ENCODE data around the gene NOD2. TPM values are rescaled to one million over a fixed set of nuclear protein-coding genes. Genes with fewer than 3 reads are reported as not detected.

The NOD2 gene
- total and polyA plus RNA-seq, 2 of the 13 experiments (the other 11 are each of a cell fraction or from before 2014, with no cell fraction given), result 0.27 to 0.81 TPM

- TF ChIP-seq, protein P1, sequence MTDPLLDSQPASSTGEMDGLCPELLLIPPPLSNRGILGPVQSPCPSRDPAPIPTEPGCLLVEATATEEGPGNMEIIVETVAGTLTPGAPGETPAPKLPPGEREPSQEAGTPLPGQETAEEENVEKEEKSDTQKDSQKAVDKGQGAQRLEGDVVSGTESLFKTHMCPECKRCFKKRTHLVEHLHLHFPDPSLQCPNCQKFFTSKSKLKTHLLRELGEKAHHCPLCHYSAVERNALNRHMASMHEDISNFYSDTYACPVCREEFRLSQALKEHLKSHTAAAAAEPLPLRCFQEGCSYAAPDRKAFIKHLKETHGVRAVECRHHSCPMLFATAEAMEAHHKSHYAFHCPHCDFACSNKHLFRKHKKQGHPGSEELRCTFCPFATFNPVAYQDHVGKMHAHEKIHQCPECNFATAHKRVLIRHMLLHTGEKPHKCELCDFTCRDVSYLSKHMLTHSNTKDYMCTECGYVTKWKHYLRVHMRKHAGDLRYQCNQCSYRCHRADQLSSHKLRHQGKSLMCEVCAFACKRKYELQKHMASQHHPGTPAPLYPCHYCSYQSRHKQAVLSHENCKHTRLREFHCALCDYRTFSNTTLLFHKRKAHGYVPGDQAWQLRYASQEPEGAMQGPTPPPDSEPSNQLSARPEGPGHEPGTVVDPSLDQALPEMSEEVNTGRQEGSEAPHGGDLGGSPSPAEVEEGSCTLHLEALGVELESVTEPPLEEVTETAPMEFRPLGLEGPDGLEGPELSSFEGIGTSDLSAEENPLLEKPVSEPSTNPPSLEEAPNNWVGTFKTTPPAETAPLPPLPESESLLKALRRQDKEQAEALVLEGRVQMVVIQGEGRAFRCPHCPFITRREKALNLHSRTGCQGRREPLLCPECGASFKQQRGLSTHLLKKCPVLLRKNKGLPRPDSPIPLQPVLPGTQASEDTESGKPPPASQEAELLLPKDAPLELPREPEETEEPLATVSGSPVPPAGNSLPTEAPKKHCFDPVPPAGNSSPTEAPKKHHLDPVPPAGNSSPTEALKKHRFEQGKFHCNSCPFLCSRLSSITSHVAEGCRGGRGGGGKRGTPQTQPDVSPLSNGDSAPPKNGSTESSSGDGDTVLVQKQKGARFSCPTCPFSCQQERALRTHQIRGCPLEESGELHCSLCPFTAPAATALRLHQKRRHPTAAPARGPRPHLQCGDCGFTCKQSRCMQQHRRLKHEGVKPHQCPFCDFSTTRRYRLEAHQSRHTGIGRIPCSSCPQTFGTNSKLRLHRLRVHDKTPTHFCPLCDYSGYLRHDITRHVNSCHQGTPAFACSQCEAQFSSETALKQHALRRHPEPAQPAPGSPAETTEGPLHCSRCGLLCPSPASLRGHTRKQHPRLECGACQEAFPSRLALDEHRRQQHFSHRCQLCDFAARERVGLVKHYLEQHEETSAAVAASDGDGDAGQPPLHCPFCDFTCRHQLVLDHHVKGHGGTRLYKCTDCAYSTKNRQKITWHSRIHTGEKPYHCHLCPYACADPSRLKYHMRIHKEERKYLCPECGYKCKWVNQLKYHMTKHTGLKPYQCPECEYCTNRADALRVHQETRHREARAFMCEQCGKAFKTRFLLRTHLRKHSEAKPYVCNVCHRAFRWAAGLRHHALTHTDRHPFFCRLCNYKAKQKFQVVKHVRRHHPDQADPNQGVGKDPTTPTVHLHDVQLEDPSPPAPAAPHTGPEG (CRISPR knock-in tag; IDR thresholded peaks at IDR 0.05), result no peak
- TF ChIP-seq ZNF839 (CRISPR knock-in tag; IDR thresholded peaks at IDR 0.05; ENCODE audit: borderline replicate concordance) (0 out of 2 replicates have a peak, but pooled peaks have one; percentile 66), SMAD9 (CRISPR knock-in tag; IDR thresholded peaks at IDR 0.05) (no peak; the same call in 1 of the 2 replicates), ZNF878 (CRISPR knock-in tag; IDR thresholded peaks at IDR 0.05) (no peak), POLR2AphosphoS2 (IDR thresholded peaks at IDR 0.05; ENCODE audit: low read depth, low read length) (no peak), ZNF530 (CRISPR knock-in tag; IDR thresholded peaks at IDR 0.05; ENCODE audit: low read depth) (no peak), HOXA7 (CRISPR knock-in tag; IDR thresholded peaks at IDR 0.05) (no peak), ZNF576 (CRISPR knock-in tag; IDR thresholded peaks at IDR 0.05) (no peak), SSRP1 (CRISPR knock-in tag; IDR thresholded peaks at IDR 0.05) (no peak), ZNF441 (CRISPR knock-in tag; IDR thresholded peaks at IDR 0.05; ENCODE audit: borderline replicate concordance) (no peak), HOXD1 (CRISPR knock-in tag; IDR thresholded peaks at IDR 0.05) (no peak), GABPA (IDR thresholded peaks at IDR 0.05; ENCODE audit: low read depth, low read length) (no peak), GABPA (CRISPR knock-in tag; IDR thresholded peaks at IDR 0.05; ENCODE audit: low read depth) (peak; percentile 13; the same call in 1 of the 2 replicates), ZNF264 (CRISPR knock-in tag; IDR thresholded peaks at IDR 0.05) (no peak), ZNF670 (CRISPR knock-in tag; IDR thresholded peaks at IDR 0.05; ENCODE audit: borderline replicate concordance) (no peak), CHD4 (IDR thresholded peaks at IDR 0.05; ENCODE audit: borderline replicate concordance, low read length) (no peak)
- TF ChIP-seq, protein P2, sequence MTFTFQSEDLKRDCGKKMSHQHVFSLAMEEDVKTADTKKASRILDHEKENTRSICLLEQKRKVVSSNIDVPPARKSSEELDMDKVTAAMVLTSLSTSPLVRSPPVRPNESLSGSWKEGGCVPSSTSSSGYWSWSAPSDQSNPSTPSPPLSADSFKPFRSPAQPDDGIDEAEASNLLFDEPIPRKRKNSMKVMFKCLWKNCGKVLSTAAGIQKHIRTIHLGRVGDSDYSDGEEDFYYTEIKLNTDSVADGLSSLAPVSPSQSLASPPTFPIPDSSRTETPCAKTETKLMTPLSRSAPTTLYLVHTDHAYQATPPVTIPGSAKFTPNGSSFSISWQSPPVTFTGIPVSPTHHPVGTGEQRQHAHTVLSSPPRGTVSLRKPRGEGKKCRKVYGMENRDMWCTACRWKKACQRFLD (CRISPR knock-in tag; IDR thresholded peaks at IDR 0.05; ENCODE audit: borderline replicate concordance), result 0 out of 2 replicates have a peak, but pooled peaks have one; percentile 47
- TF ChIP-seq, protein P3, sequence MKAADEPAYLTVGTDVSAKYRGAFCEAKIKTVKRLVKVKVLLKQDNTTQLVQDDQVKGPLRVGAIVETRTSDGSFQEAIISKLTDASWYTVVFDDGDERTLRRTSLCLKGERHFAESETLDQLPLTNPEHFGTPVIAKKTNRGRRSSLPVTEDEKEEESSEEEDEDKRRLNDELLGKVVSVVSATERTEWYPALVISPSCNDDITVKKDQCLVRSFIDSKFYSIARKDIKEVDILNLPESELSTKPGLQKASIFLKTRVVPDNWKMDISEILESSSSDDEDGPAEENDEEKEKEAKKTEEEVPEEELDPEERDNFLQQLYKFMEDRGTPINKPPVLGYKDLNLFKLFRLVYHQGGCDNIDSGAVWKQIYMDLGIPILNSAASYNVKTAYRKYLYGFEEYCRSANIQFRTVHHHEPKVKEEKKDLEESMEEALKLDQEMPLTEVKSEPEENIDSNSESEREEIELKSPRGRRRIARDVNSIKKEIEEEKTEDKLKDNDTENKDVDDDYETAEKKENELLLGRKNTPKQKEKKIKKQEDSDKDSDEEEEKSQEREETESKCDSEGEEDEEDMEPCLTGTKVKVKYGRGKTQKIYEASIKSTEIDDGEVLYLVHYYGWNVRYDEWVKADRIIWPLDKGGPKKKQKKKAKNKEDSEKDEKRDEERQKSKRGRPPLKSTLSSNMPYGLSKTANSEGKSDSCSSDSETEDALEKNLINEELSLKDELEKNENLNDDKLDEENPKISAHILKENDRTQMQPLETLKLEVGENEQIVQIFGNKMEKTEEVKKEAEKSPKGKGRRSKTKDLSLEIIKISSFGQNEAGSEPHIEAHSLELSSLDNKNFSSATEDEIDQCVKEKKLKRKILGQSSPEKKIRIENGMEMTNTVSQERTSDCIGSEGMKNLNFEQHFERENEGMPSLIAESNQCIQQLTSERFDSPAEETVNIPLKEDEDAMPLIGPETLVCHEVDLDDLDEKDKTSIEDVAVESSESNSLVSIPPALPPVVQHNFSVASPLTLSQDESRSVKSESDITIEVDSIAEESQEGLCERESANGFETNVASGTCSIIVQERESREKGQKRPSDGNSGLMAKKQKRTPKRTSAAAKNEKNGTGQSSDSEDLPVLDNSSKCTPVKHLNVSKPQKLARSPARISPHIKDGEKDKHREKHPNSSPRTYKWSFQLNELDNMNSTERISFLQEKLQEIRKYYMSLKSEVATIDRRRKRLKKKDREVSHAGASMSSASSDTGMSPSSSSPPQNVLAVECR (CRISPR knock-in tag; IDR thresholded peaks at IDR 0.05; ENCODE audit: borderline replicate concordance), result peak; percentile 25; the same call in 1 of the 2 replicates
Observed at GRCh38 chr16:50665128-50665878, 28.1 kb upstream of the NOD2 start (continued).

Data from HepG2 (cell line).